ENCODE data around the gene COG3. TPM values are rescaled to one million over a fixed set of nuclear protein-coding genes. Genes with fewer than 3 reads are reported as not detected.

Gene COG3
- total and polyA plus RNA-seq, 12 donors = 9.9 to 18.0 (median 15.4) TPM

DNA sequence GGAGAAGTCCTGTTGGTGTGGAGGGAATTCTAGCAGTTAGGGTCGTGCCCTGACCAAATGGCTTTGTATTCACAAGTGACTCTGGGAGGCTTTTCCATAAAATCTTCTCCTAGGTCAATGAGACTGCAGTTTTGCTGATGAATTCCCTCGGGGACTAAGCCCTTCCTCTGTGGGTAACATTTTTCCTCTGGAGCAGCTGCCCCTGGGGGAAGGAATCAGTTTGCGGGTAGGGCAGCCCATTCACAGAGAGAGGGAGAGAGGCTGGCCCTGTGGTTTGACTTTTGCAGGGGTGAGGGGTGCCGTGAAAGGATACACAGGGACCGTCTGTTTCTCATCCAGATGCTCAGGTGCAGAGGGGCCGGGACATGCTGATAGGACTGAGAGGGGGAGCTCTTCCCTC is 83.5 kb downstream of the COG3 start:
- TF ChIP-seq, protein P1, sequence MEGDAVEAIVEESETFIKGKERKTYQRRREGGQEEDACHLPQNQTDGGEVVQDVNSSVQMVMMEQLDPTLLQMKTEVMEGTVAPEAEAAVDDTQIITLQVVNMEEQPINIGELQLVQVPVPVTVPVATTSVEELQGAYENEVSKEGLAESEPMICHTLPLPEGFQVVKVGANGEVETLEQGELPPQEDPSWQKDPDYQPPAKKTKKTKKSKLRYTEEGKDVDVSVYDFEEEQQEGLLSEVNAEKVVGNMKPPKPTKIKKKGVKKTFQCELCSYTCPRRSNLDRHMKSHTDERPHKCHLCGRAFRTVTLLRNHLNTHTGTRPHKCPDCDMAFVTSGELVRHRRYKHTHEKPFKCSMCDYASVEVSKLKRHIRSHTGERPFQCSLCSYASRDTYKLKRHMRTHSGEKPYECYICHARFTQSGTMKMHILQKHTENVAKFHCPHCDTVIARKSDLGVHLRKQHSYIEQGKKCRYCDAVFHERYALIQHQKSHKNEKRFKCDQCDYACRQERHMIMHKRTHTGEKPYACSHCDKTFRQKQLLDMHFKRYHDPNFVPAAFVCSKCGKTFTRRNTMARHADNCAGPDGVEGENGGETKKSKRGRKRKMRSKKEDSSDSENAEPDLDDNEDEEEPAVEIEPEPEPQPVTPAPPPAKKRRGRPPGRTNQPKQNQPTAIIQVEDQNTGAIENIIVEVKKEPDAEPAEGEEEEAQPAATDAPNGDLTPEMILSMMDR (IDR thresholded peaks at IDR 0.05) = no peak
- intact Hi-C loops (cut with DNase I) = no loop called here

DNA sequence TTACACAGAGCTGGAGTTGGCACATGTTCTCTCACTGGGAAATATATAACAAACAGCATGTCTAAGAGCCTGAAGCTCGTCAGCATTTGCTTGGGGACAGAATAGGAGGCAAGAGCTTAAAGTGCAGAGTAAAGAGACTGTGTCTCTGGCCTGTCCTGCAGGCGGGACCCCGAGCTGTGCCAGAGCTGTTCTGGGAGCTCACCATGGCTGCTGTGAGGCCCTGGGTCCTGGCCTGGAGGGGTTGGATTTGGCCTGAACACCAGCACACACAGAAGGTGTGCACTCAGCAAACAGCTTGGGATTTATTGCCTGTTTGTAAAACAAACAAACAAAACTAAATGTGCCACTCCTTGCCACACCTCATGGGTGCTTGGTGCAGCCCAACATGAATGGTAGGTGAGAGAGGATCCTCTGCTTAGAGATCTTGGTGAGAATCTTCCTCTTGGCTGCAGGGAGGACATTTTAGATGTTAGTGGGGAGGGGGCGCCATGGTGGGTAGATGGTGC is 89.9 kb downstream of the COG3 start:
- Histone ChIP-seq H3K36me3 (no peaks in the 10 kb centered on the region), H3K27me3 (peaks cover 0 to 4% (median 0%) of the 10 kb centered on the region in 7 donors), H3K9me3 (peaks cover 0 to 12% (median 0%) of the 10 kb centered on the region in 11 donors), H3K4me1 (no peaks in the 10 kb centered on the region), H3K4me3 (no peak overlapping the region), H3K27ac (no peak overlapping the region)
- WGBS, 2 donors = 81 to 88% methylated on average over 4 of the region's 4 CpGs
- intact Hi-C loops (cut with DNase I) = no loop called here
- TF ChIP-seq, protein P1 (IDR thresholded peaks at IDR 0.05) = no peak
- no peak for DNase-seq
- no peak for ATAC-seq

More for the DNA sequence above, 83.5 kb downstream of the COG3 start:
- peaks cover 0 to 21% (median 11%) of the 10 kb centered on the region in 7 donors for H3K27me3 ChIP-seq
- H3K4me1 ChIP-seq = no peaks in the 10 kb centered on the region
- H3K4me3 ChIP-seq = no peak overlapping the region
- H3K36me3 ChIP-seq = no peaks in the 10 kb centered on the region
- no peak overlapping the region for H3K27ac ChIP-seq
- H3K9me3 ChIP-seq = no peaks in the 10 kb centered on the region
- ATAC-seq = no peak
- 49 to 52% methylated on average over 6 of the region's 6 CpGs for WGBS, 2 donors
- DNase-seq = no peak

DNA sequence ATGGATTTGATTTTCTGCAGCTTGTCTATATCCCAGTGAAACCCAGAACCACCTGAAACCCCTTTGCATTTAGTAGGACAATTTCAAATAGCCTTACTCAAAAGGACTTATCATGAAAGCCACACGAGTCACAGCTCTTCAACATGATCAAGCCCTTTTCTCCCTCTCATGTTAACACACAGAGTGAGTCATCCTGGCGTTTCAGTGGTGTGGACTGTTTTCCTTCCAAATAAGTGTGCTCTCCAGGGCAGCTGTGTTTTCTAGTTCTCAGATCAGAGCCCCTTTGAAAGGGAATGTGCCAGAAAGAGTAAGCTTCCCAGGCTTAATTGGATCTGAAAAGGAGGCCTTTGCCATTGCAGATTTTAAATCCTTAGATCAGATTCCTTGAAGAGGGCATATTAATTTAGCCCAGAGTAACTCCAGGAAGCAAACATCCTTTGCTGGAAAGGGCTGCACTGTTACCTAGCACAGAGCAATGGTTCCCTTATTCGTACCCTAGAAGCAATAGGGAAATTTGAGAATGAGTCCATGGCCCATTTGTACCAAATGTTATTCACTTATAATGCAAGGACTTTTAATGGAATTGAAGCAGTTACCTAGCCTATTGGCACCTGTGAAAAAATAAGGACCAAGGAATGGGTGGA is 99.5 kb downstream of the COG3 start:
- TF ChIP-seq, protein P1 (IDR thresholded peaks at IDR 0.05) = no peak
- H3K4me1 ChIP-seq = no peaks in the 10 kb centered on the region
- H3K27ac ChIP-seq = no peak overlapping the region
- no peaks in the 10 kb centered on the region for H3K36me3 ChIP-seq
- peaks cover 0 to 8% (median 0%) of the 10 kb centered on the region in 7 donors for H3K27me3 ChIP-seq
- H3K4me3 ChIP-seq = no peak overlapping the region
- H3K9me3 ChIP-seq = peaks cover 0 to 3% (median 0%) of the 10 kb centered on the region in 11 donors
- DNase-seq (no peak), ATAC-seq (no peak)
- intact Hi-C loops (cut with DNase I) = no loop called here
- WGBS, 2 donors = 40 to 43% methylated on average over 3 of the region's 3 CpGs

DNA sequence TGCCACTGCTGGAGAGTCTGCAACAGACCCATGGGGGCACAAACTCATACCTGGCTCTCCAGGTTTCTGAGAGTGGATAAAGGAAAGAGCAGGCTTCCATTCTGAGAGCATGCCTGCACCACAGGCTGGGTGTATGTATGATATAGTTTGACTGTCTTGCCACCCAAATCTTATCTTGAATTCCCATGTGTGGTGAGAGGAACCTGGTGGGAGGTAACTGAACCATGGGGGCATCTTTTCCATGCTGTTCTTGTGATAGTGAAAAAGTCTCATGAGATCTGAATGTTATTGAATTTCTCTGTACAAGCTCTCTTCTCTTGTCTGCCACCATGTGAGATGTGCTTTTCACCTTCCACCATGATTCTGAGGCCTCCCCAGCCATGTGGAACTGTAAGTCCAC is 100.6 kb downstream of the COG3 start:
- H3K27ac ChIP-seq = no peak overlapping the region
- TF ChIP-seq, protein P1 (IDR thresholded peaks at IDR 0.05) = no peak
- DNase-seq (no peak), ATAC-seq (no peak)
- H3K9me3 ChIP-seq = peaks cover 0 to 3% (median 0%) of the 10 kb centered on the region in 11 donors
- H3K27me3 ChIP-seq = peaks cover 0 to 12% (median 0%) of the 10 kb centered on the region in 7 donors
- intact Hi-C loops (cut with DNase I) = no loop called here
- no peaks in the 10 kb centered on the region for H3K36me3 ChIP-seq
- no peak overlapping the region for H3K4me3 ChIP-seq
- no peaks in the 10 kb centered on the region for H3K4me1 ChIP-seq
